GM18870 (cell line): ENCODE data around the gene SCUBE3.
A peak's percentile ranks its signal among the peaks of the same experiment; 100 is the strongest.

Source experiments
- ATAC-seq: cut with Tn5 transposase; IDR thresholded peaks from one replicate; pipeline ENCODE4 v1.9.1; 2021; ENCODE audit warnings: moderate library complexity; ENCODE audit not compliant: unreplicated experiment

Gene SCUBE3

GRCh38 chr6:35237476-35237875 is 23.7 kb downstream of the SCUBE3 start:
- ATAC-seq = no peak

GRCh38 chr6:35238843-35239289 is 25.1 kb downstream of the SCUBE3 start:
- no peak for ATAC-seq

- ATAC-seq = no peak
These were observed 25.8 kb downstream of the SCUBE3 start for GRCh38 chr6:35239581-35239980.

- ATAC-seq = no peak
These were observed 27.4 kb downstream of the SCUBE3 start for GRCh38 chr6:35240838-35241801.

- no peak for ATAC-seq
These were observed 28.7 kb downstream of the SCUBE3 start for GRCh38 chr6:35242486-35242885.

GRCh38 chr6:35242906-35243305 is 29.1 kb downstream of the SCUBE3 start:
- no peak for ATAC-seq

- no peak for ATAC-seq
These were observed 29.7 kb downstream of the SCUBE3 start for GRCh38 chr6:35243386-35243958.

- no peak for ATAC-seq
These were observed 30.8 kb downstream of the SCUBE3 start for GRCh38 chr6:35244551-35244950.

- no peak for ATAC-seq
These were observed 34.0 kb downstream of the SCUBE3 start for GRCh38 chr6:35247642-35248231.

GRCh38 chr6:35248300-35248699 is 34.5 kb downstream of the SCUBE3 start:
- ATAC-seq = no peak

GRCh38 chr6:35248965-35249364 is 35.2 kb downstream of the SCUBE3 start:
- no peak for ATAC-seq

GRCh38 chr6:35251949-35252348 is 38.2 kb downstream of the SCUBE3 start:
- no peak for ATAC-seq

- no peak for ATAC-seq
These were observed 39.5 kb downstream of the SCUBE3 start for GRCh38 chr6:35253249-35253648.

GRCh38 chr6:35258336-35258735 is 44.6 kb downstream of the SCUBE3 start:
- no peak for ATAC-seq

- no peak for ATAC-seq
These were observed 45.1 kb downstream of the SCUBE3 start for GRCh38 chr6:35258858-35259193.

GRCh38 chr6:35259194-35259947 is 45.6 kb downstream of the SCUBE3 start, which contains the start of gene ZNF76:
ZNF76 (plus strand) TSS chr6:35259735; CDS start chr6:35281152, 21,417 bp downstream.
- ATAC-seq = peak; percentile 62

- peak; percentile 10 for ATAC-seq
These were observed 46.3 kb downstream of the SCUBE3 start for GRCh38 chr6:35259948-35260590.

GRCh38 chr6:35260591-35261570 is 47.1 kb downstream of the SCUBE3 start:
- ATAC-seq = no peak

GRCh38 chr6:35262596-35262995 is 48.8 kb downstream of the SCUBE3 start:
- ATAC-seq = no peak
